Astrocyte (in vitro differentiated cells and primary cell): ENCODE measurements around the gene RIPOR2.

ENCODE experiments used
- EZH2 ChIP-seq: IDR thresholded peaks from 2 replicates; pipeline ENCODE4 v1.6.1; 2012; ENCODE audit warnings: mild to moderate bottlenecking, low read length, inconsistent platforms; ENCODE audit not compliant: insufficient read depth
- TF ChIP-seq, protein P1 (sequence below): IDR thresholded peaks from 2 replicates; pipeline ENCODE4 v1.5.1; 2011; ENCODE audit warnings: low read depth, mild to moderate bottlenecking, inconsistent platforms, low read length, moderate library complexity; ENCODE audit not compliant: insufficient read depth

DNA sequence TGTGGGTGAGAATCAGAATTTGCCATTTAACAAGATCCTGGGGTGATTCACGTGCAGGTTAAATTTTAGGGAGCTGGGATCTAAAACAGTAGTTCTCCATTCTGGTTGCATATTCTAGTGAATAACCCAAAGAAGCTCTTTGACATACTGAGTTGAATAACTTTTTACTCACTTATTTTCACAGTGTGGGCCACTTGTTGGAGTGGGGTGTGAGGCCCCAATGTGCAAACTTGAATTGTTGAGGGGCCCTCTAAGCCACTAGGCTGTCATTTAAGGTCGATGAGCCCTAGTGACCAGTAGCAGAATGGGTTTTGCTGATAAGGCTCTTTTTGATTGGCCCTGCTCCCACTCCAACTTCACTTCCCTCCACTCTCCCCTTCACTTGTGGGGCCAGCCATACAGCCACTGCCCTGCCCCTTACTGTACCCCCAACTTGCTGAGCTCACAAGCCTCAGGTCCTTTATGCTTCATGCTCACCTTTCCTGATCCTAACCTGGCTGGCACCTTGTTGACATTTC lies 33.6 kb upstream of the RIPOR2 start:
- TF ChIP-seq, protein P1, sequence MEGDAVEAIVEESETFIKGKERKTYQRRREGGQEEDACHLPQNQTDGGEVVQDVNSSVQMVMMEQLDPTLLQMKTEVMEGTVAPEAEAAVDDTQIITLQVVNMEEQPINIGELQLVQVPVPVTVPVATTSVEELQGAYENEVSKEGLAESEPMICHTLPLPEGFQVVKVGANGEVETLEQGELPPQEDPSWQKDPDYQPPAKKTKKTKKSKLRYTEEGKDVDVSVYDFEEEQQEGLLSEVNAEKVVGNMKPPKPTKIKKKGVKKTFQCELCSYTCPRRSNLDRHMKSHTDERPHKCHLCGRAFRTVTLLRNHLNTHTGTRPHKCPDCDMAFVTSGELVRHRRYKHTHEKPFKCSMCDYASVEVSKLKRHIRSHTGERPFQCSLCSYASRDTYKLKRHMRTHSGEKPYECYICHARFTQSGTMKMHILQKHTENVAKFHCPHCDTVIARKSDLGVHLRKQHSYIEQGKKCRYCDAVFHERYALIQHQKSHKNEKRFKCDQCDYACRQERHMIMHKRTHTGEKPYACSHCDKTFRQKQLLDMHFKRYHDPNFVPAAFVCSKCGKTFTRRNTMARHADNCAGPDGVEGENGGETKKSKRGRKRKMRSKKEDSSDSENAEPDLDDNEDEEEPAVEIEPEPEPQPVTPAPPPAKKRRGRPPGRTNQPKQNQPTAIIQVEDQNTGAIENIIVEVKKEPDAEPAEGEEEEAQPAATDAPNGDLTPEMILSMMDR: no peak
- TF ChIP-seq EZH2: no peak
